NOMO-1 treated with DMSO at 0.1 percent for 48 hours (cell line): ENCODE data around the gene PRELID1.
"Not testable (repeated sequence)": the region's sequence is repeated elsewhere in the genome, so short reads cannot be mapped to it uniquely, and the experiment has no call there.

ENCODE experiments used
- DNase-seq: peaks from one replicate; lab custom pipeline; 2025; ENCODE audit not compliant: unreplicated experiment; lab: John Stamatoyannopoulos, UW

PRELID1 gene

DNA sequence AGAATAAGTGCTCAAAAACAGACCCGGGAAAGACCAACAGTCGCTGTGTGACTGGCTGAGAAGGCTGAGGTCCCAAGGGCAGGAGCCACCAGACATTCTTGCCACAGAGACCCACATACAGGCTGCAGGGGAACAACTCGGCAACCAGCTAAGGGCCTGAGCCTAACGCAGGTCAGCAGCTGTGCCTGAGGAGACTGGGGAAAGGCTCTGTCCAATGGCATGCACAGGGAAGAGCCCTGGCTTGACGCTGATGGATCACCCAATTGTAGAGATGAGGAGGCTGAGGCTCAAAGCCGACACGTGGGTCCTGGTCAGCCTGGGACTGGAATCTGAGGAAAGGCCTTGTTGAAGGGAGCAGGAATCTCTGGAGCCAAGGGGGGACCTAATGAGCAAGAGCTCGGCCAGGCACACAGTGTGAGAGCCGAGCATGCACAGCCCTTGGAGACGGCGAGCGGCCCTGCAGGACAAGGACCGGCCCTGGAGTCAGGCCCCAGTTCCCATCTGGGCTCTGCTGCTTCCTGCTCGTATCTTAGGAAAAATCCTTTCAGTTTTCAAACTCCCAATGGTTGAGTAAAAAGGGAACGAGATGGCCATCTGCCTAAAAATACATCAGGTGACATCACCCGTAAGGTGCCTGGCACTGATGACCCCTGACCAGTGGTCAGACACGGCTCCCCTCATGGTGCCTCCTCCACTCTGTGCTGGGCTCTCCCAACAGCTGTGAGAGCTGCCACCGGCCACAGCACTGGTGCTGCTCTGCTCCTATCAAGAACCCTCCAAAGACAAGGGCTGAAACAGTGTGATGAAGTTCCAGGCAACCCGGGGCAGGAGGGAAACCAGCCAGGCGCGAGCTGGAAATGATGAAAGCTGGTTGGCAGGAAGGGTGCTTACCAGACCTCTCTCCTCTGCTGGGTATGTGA is 31.4 kb downstream of the PRELID1 start:
- DNase-seq = no peak

DNA sequence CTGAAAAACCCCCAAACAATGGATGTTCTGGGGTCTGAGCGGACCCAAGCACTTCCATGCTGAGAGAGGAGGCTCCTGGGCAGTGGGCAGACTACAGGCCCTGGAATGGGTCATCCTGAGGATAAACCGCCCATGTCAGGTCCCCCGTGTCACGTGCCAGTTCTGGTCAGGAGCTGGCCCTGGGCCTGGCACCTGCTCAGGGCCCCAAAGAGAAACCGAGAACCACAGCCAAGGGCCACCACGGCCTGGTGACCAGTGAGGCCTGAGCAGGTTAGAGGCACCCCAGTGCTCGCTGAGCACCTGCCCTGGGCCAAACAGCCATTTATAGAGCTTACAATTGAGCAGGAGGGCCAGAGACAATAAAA is 32.1 kb downstream of the PRELID1 start:
- no peak for DNase-seq

DNA sequence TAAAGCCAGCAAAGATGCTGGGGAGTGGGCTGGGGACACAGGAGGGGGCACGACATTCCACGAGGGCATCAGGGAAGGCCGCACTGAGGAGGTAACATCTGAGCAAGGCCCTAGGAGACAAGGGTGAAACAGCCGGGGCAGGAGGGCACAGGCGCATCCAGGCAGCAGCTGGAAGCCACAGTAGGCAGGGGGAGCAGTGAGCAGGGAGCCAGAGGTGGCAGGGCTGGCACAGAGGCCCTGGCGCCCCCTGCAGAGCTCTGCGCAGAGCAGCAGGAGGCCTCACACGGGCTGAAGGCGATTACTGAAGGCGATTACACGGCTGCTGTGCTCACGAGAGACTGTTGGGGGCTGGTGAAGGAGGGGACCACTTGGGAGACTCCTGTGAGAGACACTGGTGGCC is 32.5 kb downstream of the PRELID1 start:
- peak; percentile 40 for DNase-seq

DNA sequence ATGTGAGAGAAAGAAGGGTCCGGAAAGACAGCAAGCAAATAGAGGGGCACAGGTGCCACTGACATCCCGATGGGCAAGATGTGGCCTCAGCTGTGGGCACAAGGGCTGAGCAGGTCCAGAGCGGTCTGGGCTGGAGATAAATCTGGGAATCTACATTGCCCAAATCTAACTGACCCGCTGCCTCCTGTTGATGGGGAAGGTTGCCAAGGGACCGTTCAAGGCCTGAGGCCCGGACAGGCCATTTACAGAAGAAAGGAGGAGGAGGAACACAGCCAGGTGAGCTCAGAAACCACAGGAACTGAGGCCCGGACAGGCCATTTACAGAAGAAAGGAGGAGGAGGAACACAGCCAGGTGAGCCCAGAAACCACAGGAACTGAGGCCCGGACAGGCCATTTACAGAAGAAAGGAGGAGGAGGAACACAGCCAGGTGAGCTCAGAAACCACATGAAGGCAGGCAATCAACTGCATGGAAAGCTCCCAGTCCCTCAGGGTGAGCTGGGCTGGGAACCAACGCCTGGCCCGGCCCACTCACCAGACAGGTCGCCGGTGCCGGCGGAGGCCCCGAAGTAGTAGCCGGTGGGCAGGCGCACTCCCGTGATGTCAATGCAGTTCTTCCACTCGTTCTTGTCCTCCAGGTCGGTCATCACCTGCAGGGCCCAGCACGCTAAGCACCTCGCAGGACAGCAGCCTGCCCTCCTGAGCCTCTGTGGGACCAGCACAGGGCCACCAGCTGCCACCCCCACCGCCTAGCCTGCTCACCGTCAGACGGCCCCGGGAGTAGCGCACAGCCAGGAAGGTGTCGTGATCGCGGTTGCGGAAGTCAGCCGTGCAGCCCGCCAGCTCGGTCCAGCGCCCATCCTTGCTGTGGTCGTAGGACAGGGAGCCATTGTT is 33.2 kb downstream of the PRELID1 start:
- no peak for DNase-seq

DNA sequence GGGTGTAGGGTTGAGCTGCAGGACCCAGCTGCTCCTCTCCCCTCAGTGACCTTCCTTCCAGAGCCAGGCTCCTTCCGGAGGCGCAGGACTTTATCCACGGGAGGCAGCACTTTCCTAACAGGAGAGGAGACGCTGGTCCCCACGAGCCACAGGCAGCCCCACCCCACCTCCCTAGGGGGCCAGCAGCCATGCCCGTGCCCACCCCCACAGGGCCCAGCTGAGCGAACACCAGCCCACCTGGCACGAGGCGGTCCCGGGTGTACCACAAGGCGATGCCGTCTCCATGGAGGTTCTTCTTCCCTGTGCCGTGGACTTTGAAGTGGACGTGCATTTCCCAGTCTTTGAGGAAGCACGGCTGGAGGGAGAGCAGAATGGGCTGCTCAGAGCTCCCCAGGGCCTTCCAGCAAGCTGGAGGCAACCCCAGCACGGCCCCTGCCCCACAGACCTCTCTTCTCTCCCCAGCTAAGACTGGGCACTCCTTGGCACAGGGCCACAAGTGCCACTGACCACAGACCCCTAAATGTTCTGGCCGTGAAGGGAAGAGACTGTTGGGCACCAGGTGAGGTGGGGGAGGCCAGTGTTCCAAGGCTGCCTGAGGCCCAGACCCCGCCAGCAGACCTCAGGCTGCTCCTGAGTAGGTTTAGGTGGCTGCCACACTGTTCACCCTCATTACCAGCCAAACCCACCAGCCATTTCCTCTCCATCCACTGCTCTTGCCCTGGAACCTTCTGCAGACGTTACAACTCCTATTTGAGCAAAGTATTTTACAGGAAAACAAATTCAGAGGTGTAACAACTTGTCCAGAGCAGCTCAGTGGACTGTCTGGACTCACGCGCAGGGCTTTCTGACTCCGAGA is 34.9 kb downstream of the PRELID1 start:
- no peak for DNase-seq

DNA sequence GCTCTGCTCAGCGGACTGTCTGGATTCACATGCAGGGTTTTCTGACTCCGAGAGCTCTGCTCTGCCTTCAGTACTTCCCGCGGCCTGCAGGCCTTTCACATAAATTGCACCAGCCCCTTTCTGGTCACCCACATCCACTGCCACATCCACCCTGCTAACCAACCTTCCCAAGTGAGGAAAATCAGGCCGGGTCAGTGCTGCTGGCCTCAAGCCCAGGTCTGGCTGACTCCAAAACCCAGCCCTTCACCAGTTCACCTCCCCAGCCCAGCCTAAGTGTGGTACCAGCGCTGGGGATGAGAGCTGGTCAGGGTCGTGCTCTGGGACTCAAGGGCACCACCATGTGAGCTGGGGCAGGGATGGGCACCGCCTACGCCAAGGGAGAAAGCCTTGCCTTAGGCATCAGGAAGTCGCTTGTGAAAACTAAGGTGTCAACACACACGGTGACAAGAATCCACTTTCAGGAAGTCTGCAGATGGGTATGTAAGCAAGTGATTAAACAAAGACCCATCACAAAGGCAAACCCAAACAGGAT is 35.6 kb downstream of the PRELID1 start:
- no peak for DNase-seq

DNA sequence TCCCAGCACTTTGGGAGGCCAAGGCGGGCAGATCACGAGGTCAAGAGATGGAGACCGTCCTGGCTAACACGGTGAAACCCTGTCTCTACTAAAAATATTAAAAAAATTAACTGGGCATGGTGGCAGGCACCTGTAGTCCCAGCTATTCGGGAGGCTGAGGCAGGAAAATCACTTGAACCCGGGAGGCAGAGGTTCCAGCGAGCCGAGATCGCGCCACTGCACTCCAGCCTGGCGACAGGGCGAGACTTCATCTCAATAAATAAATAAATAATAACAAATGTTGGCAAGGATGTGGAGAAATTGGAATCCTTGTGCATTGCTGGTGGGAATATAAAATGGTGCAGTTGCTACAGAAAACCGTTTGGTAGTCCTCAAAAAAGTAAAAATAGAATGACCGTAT is 39.4 kb downstream of the PRELID1 start:
- DNase-seq = not testable (repeated sequence)

DNA sequence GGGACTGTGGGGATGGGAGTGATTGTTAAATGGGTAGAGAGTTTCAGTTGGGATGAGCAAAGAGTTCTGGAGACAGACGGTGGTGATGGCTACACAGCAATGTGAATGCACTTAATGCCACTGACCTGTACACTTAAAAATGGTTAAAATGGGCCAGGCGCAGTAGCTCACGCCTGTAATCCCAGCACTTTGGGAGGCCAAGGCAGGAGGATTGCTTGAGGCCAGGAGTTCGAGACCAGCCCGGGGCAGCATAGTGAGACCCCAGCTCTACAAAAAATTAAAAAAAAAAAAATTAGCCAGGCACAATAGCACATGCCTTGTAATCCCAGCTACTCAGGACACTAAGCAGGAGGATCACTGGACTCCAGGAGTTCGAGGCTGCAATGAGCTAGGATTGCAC is 40.2 kb downstream of the PRELID1 start:
- no peak for DNase-seq

DNA sequence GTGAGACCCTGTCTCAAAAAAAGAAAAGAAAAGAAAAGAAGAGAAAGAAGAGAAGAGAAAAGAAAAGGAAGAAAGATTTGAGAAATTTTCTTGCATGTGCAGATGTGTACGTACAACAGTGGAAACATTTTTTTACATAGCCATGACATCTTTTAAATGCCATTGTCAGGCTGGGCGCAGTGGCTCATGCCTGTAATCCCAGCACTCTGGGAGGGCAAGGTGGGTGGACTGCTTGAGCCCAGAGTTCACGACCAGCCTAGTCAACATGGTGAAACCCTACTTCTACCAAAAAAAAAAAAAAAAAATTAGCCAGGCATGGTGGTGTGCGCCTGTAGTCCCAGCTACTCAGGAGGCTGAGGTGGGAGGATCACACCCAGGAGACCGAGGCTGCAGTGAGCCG is 41.3 kb downstream of the PRELID1 start:
- DNase-seq = no peak

DNA sequence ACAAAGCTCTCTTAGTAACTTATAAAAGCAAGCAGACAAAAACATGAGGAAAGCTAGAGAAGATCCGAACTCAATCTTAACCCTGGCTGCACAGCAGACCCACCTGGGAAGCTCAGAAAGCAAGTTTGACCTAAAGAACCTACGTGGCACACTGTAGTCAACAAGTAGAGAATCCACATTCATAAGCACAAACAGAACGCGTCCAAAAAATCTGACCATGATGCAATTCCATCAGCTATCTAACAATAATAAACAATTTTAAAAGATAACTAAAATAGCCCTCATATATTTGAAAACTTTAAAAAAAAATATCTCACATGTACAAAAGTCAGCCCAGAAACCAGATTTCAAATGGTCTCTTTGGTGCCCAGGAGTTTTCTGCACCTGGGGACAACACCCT is 43.2 kb downstream of the PRELID1 start:
- DNase-seq = no peak

DNA sequence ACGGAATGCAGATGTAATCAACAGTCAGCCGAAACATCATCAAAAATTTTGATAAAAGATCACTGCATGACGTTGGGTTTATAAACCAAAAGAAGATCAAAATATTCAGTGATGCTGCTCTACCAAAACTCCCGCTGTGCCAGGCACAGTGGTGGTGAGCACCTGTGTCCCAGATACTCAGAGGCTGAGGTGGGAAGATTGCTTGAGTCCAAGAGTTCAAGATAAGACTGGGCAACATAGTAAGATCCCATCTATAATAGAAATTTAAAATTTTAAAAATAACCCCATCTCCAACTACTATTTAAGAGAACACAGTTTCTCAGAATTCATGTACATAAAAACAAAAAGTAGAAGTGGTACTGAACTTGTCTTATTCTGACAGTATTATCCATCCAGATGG is 44.1 kb downstream of the PRELID1 start:
- no peak for DNase-seq

DNA sequence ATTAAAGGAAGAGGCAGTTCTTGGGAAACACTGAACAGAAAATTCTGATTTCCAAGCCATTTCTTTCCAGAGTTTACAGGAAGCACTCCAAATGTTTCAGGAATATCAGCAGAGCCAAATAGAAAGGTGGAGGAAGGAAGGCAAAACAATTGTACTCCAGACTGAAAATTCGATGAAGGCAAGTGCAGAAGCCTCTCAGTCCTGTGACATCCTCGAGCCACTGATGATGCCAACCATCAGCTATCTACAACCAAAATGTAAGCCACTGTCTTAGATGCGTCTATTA is 45.7 kb downstream of the PRELID1 start:
- no peak for DNase-seq

DNA sequence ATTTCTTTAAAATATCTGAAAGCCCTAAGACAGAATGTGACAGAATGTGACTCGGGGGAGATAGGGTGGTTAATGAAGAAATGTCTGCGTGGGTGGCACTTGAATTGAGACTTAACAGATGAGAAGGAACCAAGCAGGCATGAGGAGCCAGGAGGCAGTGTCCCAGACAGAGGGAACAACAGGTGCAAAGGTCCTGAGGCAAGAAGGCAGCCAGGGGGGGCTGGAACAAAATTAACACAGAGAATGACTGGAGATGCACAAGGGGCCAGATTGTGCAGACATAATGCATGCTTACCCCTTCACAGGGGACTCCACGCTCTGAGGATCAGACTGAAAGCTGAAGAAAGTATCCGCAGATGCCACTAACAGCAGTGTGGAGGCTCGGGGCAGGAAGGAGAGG is 46.2 kb downstream of the PRELID1 start:
- no peak for DNase-seq

DNA sequence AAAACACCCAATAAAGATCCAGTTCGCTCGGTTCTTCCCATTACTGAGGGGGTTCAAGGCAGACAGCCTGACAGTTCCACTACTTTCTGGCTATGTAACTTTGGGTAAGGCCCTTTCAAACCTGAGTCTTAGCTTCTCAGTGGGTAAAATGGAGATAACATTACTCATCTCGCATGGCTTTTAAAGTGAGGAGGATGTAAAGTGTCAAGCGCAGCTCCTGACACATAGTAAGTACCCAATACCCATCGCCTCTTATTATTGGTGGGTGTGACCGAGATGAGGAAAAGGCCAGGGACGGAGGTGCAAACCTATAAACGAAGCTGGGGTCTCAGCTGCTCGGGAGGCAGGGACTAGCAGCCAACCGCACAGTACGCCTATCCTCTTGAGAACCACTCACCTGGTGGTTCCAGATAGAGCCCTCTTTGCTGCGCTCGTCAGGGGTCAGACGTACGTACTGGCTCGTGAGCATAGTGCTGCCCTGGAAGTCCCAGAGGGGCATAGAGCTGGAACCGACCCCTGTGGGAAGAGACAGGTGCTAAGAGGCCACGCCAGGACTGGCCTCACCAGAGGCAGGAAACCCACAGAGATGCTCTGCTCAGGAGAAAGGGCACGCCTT is 47.3 kb downstream of the PRELID1 start:
- DNase-seq = no peak

DNA sequence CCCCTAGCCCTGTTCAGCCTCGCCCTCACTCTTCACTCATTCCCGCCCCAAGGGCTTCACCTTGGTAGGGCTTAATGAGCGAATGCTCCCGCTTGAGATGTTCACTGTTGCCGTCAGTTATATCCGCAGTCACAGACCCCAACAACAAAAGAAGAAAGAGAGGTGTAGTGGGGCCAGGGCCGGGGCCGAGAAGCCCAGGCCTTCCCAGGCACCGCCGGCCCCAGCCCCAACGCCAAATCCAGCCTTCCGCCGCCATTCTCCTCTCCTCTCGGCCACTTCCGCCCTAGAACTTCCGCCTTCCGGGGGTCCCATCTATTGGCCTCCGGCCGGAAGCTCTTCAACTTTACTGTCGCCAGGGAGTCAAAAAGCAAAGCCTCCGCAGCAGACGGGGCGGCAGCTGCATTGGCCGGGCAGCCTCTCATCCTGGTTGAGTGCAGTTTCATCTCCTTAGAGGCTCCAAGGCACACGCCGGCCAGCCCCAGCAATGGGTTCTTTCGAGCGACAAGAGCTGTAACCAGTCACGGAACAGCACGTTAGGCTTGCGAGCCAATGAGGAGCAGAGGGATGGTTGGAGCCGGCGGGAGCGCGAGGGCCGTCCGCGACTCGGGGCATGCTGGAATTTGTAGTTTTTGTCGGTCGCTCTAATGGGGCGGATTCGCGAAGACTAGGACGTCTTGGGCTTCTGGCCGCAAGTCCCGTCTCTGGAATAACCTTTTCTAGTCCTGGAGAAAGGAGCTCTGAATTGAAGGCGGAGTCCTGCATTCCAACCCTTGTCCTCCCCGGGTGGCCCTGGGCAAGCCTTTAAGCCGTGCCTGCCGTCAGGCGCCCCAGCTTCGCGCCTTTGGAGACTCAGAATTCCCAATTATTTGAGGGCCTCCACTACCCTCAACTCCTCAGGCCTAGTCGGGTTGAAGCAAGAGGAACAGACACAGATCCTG is 48.1 kb downstream of the PRELID1 start, which contains the start of gene LMAN2:
Gene LMAN2, minus strand, starts transcription at position 277 of the 938 bp plus-strand sequence. Its CDS starts 21 bp downstream, at position 256.
- peak; percentile 97 for DNase-seq

DNA sequence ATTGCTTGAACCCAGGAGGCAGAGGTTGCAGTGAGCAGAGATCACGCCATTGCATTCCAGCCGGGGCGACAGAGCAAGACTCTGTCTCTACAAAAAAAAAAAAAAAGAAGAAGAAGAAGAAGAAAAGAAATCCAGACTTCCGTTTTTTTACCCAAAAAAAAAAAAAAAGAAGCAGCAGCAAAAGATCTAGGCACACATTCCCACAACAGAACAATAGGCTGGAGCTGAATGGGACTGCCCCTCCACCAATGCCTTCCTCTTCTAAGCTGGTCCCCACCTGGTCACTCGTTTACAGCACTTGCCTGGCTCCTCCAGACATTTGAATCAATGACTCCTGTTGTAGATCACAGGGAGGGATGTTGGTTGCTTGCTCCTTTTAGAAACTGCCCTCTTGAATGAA is 49.5 kb downstream of the PRELID1 start:
- DNase-seq = peak; percentile 42

DNA sequence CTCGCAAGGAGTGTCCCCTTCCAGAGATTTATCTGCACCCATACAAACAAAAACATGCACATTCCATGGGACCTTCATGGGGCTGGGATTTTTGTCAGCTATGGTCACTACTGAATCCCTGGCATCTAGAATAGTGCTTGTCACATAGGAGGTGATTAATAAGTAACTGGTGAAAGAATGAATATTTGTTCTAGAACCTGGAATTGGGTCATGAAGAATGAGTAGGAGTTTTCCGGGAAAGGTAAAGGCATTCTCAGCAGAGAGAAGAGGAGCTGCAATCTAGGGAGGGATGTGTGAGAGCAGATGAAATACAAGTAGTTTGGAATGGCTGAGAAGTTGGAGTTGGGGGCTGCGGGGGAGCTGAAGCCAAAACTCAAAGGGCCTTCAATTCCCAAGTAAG is 50.7 kb downstream of the PRELID1 start:
- no peak for DNase-seq

DNA sequence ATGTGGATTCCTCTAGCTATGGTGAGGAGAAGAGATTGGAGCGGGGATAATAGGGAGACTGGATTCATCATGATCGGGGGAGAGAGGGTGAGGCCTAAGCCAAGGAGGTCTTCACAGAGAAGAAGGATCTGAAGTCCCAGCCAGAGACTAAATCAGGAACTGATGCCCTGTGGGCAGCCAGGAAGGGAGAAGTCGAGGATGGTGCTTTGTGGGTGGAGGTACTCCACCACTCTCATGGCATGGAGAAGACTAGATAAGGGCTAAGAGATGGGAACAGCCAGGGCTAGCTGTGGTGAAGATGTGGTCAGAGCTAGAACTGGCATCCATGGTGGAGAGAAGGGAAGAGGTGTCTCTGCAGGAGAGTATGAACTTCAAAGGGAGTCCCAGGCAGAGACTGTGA is 51.1 kb downstream of the PRELID1 start:
- no peak for DNase-seq

DNA sequence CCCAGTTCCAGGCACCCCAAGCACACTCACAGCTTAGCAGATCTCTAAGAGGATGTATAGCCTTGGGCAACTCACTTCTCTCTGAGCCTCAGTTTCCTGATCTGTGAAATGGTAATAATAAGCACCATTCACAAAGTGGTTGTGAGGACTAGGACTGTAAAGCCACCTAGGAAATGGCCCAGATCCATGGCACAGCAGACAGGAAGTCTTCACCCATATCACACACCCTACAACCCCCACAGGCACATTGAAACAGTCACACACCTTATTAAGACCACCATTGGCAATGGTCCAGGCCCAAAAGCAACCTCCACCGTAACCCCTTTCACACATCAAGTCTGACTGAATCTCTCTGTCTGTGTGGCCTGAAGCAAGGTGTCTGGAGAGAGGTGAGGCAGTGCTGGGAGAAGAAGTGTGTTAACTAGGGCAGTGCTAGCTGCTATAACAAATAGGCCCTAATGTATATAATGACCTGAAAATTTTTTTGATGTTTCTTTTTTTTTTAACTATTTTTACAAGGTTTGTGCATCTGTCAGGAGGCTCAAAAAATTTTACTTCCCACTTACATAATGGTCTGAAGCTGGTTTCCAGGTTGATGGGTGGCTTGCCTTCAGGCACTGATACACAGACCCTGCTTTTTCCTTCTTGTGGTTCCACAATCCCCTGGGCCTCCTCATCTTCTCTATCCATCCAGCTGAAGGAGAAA is 51.7 kb downstream of the PRELID1 start:
- no peak for DNase-seq
